ENCODE data around the gene ARHGAP10. TPM values are rescaled to one million over a fixed set of nuclear protein-coding genes. Genes with fewer than 3 reads are reported as not detected.
A peak's percentile ranks its signal among the peaks of the same experiment; 100 is the strongest.

ARHGAP10 gene
- total RNA-seq, 4 donors from 2014 or later: 7.0 to 52.8 (median 19.9) TPM

- H3K36me3 ChIP-seq: peaks cover 0 to 59% (median 0%) of the 10 kb centered on the region in 3 donors
Measured at GRCh38 chr4:148075438-148075837, 343.6 kb downstream of the ARHGAP10 start.

GRCh38 chr4:148076964-148077363 lies 345.1 kb downstream of the ARHGAP10 start:
- Histone ChIP-seq H3K36me3 (peaks cover 0 to 74% (median 0%) of the 10 kb centered on the region in 3 donors), H3K4me1 (no peaks in the 10 kb centered on the region), H3K27ac (no peak overlapping the region), H3K4me3 (no peak overlapping the region), H3K9me3 (peaks cover 0 to 13% (median 2%) of the 10 kb centered on the region in 4 donors), H3K27me3 (no peaks in the 10 kb centered on the region)
- no peak for TF ChIP-seq POLR2A (IDR thresholded peaks at IDR 0.05)
- DNase-seq: peak in 1 of 3 donors; percentile 26

More at GRCh38 chr4:148075438-148075837, 343.6 kb downstream of the ARHGAP10 start:
- no peak for DNase-seq
- TF ChIP-seq POLR2A (IDR thresholded peaks at IDR 0.05) (no peak), CTCF (IDR thresholded peaks at IDR 0.05) (no peak)
- H3K9me3 ChIP-seq: peaks cover 0 to 13% (median 2%) of the 10 kb centered on the region in 4 donors
- no peaks in the 10 kb centered on the region for H3K4me1 ChIP-seq
- H3K27ac ChIP-seq: no peak overlapping the region
- H3K27me3 ChIP-seq: no peaks in the 10 kb centered on the region
- no peak overlapping the region for H3K4me3 ChIP-seq

- no peaks in the 10 kb centered on the region for H3K27me3 ChIP-seq
- TF ChIP-seq POLR2A (IDR thresholded peaks at IDR 0.05): no peak
- TF ChIP-seq CTCF (IDR thresholded peaks at IDR 0.05): no peak
- H3K4me1 ChIP-seq: no peaks in the 10 kb centered on the region
- no peak for DNase-seq
- peaks cover 0 to 13% (median 2%) of the 10 kb centered on the region in 4 donors for H3K9me3 ChIP-seq
- no peak overlapping the region for H3K27ac ChIP-seq
- H3K36me3 ChIP-seq: peaks cover 0 to 71% (median 0%) of the 10 kb centered on the region in 3 donors
- no peak overlapping the region for H3K4me3 ChIP-seq
Measured at GRCh38 chr4:148077581-148077980, 345.7 kb downstream of the ARHGAP10 start.

- no peak overlapping the region for H3K4me3 ChIP-seq
- TF ChIP-seq POLR2A (IDR thresholded peaks at IDR 0.05) (no peak), CTCF (IDR thresholded peaks at IDR 0.05) (no peak)
- no peaks in the 10 kb centered on the region for H3K4me1 ChIP-seq
- H3K27me3 ChIP-seq: no peaks in the 10 kb centered on the region
- DNase-seq: no peak
- H3K36me3 ChIP-seq: peaks cover 0 to 66% (median 0%) of the 10 kb centered on the region in 3 donors
- H3K27ac ChIP-seq: no peak overlapping the region
- peaks cover 0 to 13% (median 2%) of the 10 kb centered on the region in 4 donors for H3K9me3 ChIP-seq
Measured at GRCh38 chr4:148078061-148078460, 346.2 kb downstream of the ARHGAP10 start.

- no peaks in the 10 kb centered on the region for H3K27me3 ChIP-seq
- H3K4me1 ChIP-seq: no peaks in the 10 kb centered on the region
- peaks cover 0 to 58% (median 0%) of the 10 kb centered on the region in 3 donors for H3K36me3 ChIP-seq
- no peak overlapping the region for H3K27ac ChIP-seq
- H3K9me3 ChIP-seq: peaks cover 0 to 4% (median 1%) of the 10 kb centered on the region in 4 donors
- no peak for TF ChIP-seq CTCF (IDR thresholded peaks at IDR 0.05)
- no peak for TF ChIP-seq POLR2A (IDR thresholded peaks at IDR 0.05)
- no peak overlapping the region for H3K4me3 ChIP-seq
- DNase-seq: no peak
Measured at GRCh38 chr4:148079961-148080360, 348.1 kb downstream of the ARHGAP10 start.

GRCh38 chr4:148081267-148081666 lies 349.4 kb downstream of the ARHGAP10 start:
- no peaks in the 10 kb centered on the region for H3K4me1 ChIP-seq
- H3K27me3 ChIP-seq: no peaks in the 10 kb centered on the region
- H3K36me3 ChIP-seq: peaks cover 0 to 52% (median 0%) of the 10 kb centered on the region in 3 donors
- peak in 1 of 3 donors; percentile 15 for DNase-seq
- H3K9me3 ChIP-seq: no peaks in the 10 kb centered on the region
- H3K27ac ChIP-seq: no peak overlapping the region
- no peak overlapping the region for H3K4me3 ChIP-seq
- TF ChIP-seq CTCF (IDR thresholded peaks at IDR 0.05) (no peak), POLR2A (IDR thresholded peaks at IDR 0.05) (no peak)

Measured in Peyer's patch (tissue), 4 donors.